H9 (cell line): ENCODE measurements around the gene CRHR1. TPM values are rescaled to one million over a fixed set of nuclear protein-coding genes. Genes with fewer than 3 reads are reported as not detected.
"Not testable (repeated sequence)": the region's sequence is repeated elsewhere in the genome, so short reads cannot be mapped to it uniquely, and the experiment has no call there.

ENCODE experiments used
- DNase-seq: peaks from one replicate; pipeline ENCODE4 v3.0.0-alpha.2; 2017
- H2AFZ ChIP-seq: one replicate; pipeline ENCODE4 v1.6.1; 2013; ENCODE audit warnings: mild to moderate bottlenecking, low read length, control low read depth, moderate library complexity
- H2AK5ac ChIP-seq: 2 replicates; pipeline ENCODE4 v1.6.1; 2013; ENCODE audit warnings: low read length, control low read depth, mixed read lengths; ENCODE audit not compliant: insufficient read length
- H2BK120ac ChIP-seq: one replicate; pipeline ENCODE4 v1.6.1; 2013; ENCODE audit warnings: low read depth, mild to moderate bottlenecking, low read length, control low read depth, inconsistent platforms; ENCODE audit not compliant: poor library complexity, severe bottlenecking
- H2BK12ac ChIP-seq: 2 replicates; pipeline ENCODE4 v1.6.1; 2013; ENCODE audit warnings: low read length, control low read depth, mixed read lengths, low read depth; ENCODE audit not compliant: insufficient read length
- H2BK15ac ChIP-seq: 2 replicates; pipeline ENCODE4 v1.6.1; 2013; ENCODE audit warnings: low read depth, low read length, control low read depth
- H2BK20ac ChIP-seq: one replicate; pipeline ENCODE4 v1.6.1; 2013; ENCODE audit warnings: low read depth, mild to moderate bottlenecking, low read length, control low read depth, inconsistent platforms; ENCODE audit not compliant: poor library complexity, severe bottlenecking
- H2BK5ac ChIP-seq: 2 replicates; pipeline ENCODE4 v1.6.1; 2013; ENCODE audit warnings: low read length, control low read depth, mixed read lengths; ENCODE audit not compliant: insufficient read length
- H3K14ac ChIP-seq: 2 replicates; pipeline ENCODE4 v1.6.1; 2013; ENCODE audit warnings: low read length, control low read depth; ENCODE audit not compliant: insufficient read depth
- H3K18ac ChIP-seq: 2 replicates; pipeline ENCODE4 v1.6.1; 2013; ENCODE audit warnings: low read depth, mild to moderate bottlenecking, mixed read lengths, low read length, control low read depth; ENCODE audit not compliant: insufficient read length
- H3K23ac ChIP-seq: 2 replicates; pipeline ENCODE4 v1.6.1; 2013; ENCODE audit warnings: low read length, control low read depth, mixed read lengths, low read depth; ENCODE audit not compliant: insufficient read length
- H3K23me2 ChIP-seq: 2 replicates; pipeline ENCODE4 v1.6.1; 2013; ENCODE audit warnings: low read depth, mild to moderate bottlenecking, mixed read lengths, low read length, control low read depth; ENCODE audit not compliant: insufficient read length, poor library complexity, severe bottlenecking
- H3K27ac ChIP-seq: 2 replicates; pipeline ENCODE4 v1.5.1; 2013; ENCODE audit warnings: low read length, control low read depth, mixed read lengths, low read depth; ENCODE audit not compliant: insufficient read length
- H3K27me3 ChIP-seq: 2 replicates; pipeline ENCODE4 v1.6.1; 2013; ENCODE audit warnings: low read length, control low read depth, inconsistent platforms; ENCODE audit not compliant: insufficient read depth
- H3K4ac ChIP-seq: 2 replicates; pipeline ENCODE4 v1.6.1; 2013; ENCODE audit warnings: low read depth, mild to moderate bottlenecking, control low read depth, inconsistent platforms, low read length, moderate library complexity
- H3K4me1 ChIP-seq: 2 replicates; pipeline ENCODE4 v1.6.1; 2013; ENCODE audit warnings: low read length, control low read depth, inconsistent platforms; ENCODE audit not compliant: insufficient read depth
- H3K4me2 ChIP-seq: 2 replicates; pipeline ENCODE4 v1.6.1; 2013; ENCODE audit warnings: low read length, control low read depth, mixed read lengths; ENCODE audit not compliant: insufficient read length, insufficient read depth
- H3K56ac ChIP-seq: 2 replicates; pipeline ENCODE4 v1.6.1; 2013; ENCODE audit warnings: low read depth, mild to moderate bottlenecking, mixed read lengths, low read length, control low read depth; ENCODE audit not compliant: insufficient read length
- H3K79me1 ChIP-seq: 2 replicates; pipeline ENCODE4 v1.6.1; 2013; ENCODE audit warnings: low read depth, mild to moderate bottlenecking, moderate library complexity, low read length, control low read depth, inconsistent platforms; ENCODE audit not compliant: insufficient read depth, poor library complexity, severe bottlenecking
- H3K79me2 ChIP-seq: 2 replicates; pipeline ENCODE4 v1.6.1; 2013; ENCODE audit warnings: low read length, control low read depth, inconsistent platforms; ENCODE audit not compliant: insufficient read depth
- H3K9ac ChIP-seq: 2 replicates; pipeline ENCODE4 v1.6.1; 2013; ENCODE audit warnings: low read length, control low read depth, mixed read lengths; ENCODE audit not compliant: insufficient read length; ENCODE audit errors: extremely low read depth
- H3K9me3 ChIP-seq: one replicate; pipeline ENCODE4 v1.6.1; 2013; ENCODE audit warnings: low read depth, low read length, inconsistent platforms; ENCODE audit not compliant: control insufficient read depth
- H3T11ph ChIP-seq: one replicate; pipeline ENCODE4 v1.6.1; 2013; ENCODE audit warnings: mild to moderate bottlenecking, low read length, control low read depth, inconsistent platforms
- H4K20me1 ChIP-seq: one replicate; pipeline ENCODE4 v1.6.1; 2013; ENCODE audit not compliant: control insufficient read depth, insufficient read length, insufficient read depth
- H4K5ac ChIP-seq: 2 replicates; pipeline ENCODE4 v1.6.1; 2013; ENCODE audit warnings: low read depth, mild to moderate bottlenecking, mixed read lengths, low read length, control low read depth; ENCODE audit not compliant: insufficient read length
- H4K8ac ChIP-seq: replicated peaks from 2 replicates; pipeline ENCODE4 v1.6.1; 2013; ENCODE audit warnings: low read length, control low read depth, mixed read lengths, low read depth; ENCODE audit not compliant: insufficient read length
- H4K91ac ChIP-seq: 2 replicates; pipeline ENCODE4 v1.6.1; 2013; ENCODE audit warnings: low read depth, mild to moderate bottlenecking, moderate library complexity, mixed read lengths, low read length, control low read depth; ENCODE audit not compliant: insufficient read length
- H3K27ac Mint-ChIP-seq, 3 experiments: 2 replicates in 2 of 3; 3 replicates in 1 of 3; pipeline ENCODE4 v1.8.0; 2020 to 2021; ENCODE audit warnings: mixed read lengths in 3 of 3, mild to moderate bottlenecking in 1 of 3, moderate library complexity in 1 of 3
- H3K27me3 Mint-ChIP-seq: 2 replicates; pipeline ENCODE4 v1.8.0; 2021; ENCODE audit warnings: low read depth, mild to moderate bottlenecking, moderate library complexity, mixed read lengths
- H3K36me3 Mint-ChIP-seq, 3 experiments: 2 replicates in 2 of 3; 3 replicates in 1 of 3; pipeline ENCODE4 v1.8.0; 2020 to 2021; ENCODE audit warnings: low read depth in 3 of 3, mixed read lengths in 3 of 3; ENCODE audit not compliant: insufficient read depth in 1 of 3
- H3K4me1 Mint-ChIP-seq, 2 experiments: 2 replicates each; pipeline ENCODE4 v1.8.0; 2020; ENCODE audit warnings: mixed read lengths in 2 of 2
- H3K4me3 Mint-ChIP-seq, 2 experiments: 2 replicates in 1 of 2; 3 replicates in 1 of 2; pipeline ENCODE4 v1.8.0; 2020 to 2021; ENCODE audit warnings: mild to moderate bottlenecking in 2 of 2, mixed read lengths in 2 of 2, moderate library complexity in 1 of 2
- H3K9me3 Mint-ChIP-seq, 2 experiments: 2 replicates in 1 of 2; 3 replicates in 1 of 2; pipeline ENCODE4 v1.8.0; 2020; ENCODE audit warnings: mild to moderate bottlenecking in 2 of 2, mixed read lengths in 2 of 2, moderate library complexity in 1 of 2
- WGBS: extraction: QIAGEN DNeasy Blood & Tissue Kit; methylation state at CpG from one replicate; pipeline ENCODE4 v1.1.7; 2013; ENCODE audit warnings: missing lambda C conversion rate, low lambda C conversion rate, mixed read lengths; ENCODE audit not compliant: insufficient read length; ENCODE audit errors: extremely low coverage; 5-methylcytosine and 5-hydroxymethylcytosine counted together
- total RNA-seq: library from RNA; stranded (reverse); gene quantifications from 2 replicates; pipeline ENCODE4 v1.2.1, GENCODE V29; 2021
- TF ChIP-seq, protein P1 (sequence below): fragments of 200-600 bp; sonication (generic); conservative IDR thresholded peaks from 3 replicates; pipeline ENCODE4 v1.8.0; 2021; ENCODE audit warnings: antibody characterized with exemption, mild to moderate bottlenecking

The CRHR1 gene
- total RNA-seq, 1 experiment from 2014 or later: 0.52 TPM

DNA sequence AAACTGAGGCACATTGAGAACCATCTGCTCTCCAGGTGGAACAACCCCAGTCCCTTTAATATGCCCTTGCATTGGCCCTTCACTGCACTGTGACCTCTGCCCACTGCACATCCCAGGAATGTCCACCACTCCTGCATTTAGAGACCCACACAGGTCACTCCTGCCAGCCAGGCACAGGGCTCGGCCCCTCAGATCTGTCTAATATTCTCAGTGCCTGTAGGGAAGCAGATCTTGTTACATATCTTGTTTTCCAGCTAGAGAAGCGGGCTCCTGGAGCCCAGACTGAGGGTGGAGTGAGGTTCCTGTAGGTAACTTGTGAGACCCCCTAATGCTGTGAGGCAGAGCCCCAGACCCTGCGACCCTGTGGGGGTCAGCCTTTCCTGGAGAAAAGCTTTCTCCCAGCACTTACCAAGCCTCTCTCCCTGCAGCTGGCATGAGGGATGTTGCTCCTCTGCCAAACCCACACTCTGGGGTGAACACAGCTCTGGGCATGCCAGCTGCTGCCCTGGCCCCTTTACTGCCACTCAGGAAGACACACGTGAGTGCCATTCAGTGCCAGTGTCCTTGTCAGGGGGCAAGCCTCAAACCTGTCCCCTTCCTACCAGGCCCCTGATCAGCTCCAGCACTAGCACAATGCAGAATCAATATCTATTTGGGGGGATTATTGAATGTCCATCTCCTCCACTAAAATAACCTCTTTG, 40.3 kb upstream of the CRHR1 start:
- H2AFZ ChIP-seq: no peak overlapping the region
- no peaks in the 10 kb centered on the region for H3K4me1 ChIP-seq
- H3K27me3 ChIP-seq: peaks cover 52% of the 10 kb centered on the region
- no peak overlapping the region for H3K56ac ChIP-seq
- H4K20me1 ChIP-seq: no peaks in the 10 kb centered on the region
- H3K18ac ChIP-seq: no peak overlapping the region
- H2AK5ac ChIP-seq: no peak overlapping the region
- no peaks in the 10 kb centered on the region for H3K79me2 ChIP-seq
- peaks cover 20 to 32% of the 10 kb centered on the region in 2 experiments for H3K4me1 Mint-ChIP-seq
- no peak overlapping the region for H2BK120ac ChIP-seq
- H2BK5ac ChIP-seq: no peak overlapping the region
- no peaks in the 10 kb centered on the region for H3K79me1 ChIP-seq
- H3K4me2 ChIP-seq: no peak overlapping the region
- no CpG with 5 or more reads among the region's 4 CpGs for WGBS
- TF ChIP-seq, protein P1, sequence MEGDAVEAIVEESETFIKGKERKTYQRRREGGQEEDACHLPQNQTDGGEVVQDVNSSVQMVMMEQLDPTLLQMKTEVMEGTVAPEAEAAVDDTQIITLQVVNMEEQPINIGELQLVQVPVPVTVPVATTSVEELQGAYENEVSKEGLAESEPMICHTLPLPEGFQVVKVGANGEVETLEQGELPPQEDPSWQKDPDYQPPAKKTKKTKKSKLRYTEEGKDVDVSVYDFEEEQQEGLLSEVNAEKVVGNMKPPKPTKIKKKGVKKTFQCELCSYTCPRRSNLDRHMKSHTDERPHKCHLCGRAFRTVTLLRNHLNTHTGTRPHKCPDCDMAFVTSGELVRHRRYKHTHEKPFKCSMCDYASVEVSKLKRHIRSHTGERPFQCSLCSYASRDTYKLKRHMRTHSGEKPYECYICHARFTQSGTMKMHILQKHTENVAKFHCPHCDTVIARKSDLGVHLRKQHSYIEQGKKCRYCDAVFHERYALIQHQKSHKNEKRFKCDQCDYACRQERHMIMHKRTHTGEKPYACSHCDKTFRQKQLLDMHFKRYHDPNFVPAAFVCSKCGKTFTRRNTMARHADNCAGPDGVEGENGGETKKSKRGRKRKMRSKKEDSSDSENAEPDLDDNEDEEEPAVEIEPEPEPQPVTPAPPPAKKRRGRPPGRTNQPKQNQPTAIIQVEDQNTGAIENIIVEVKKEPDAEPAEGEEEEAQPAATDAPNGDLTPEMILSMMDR: no peak
- no peak overlapping the region for H4K91ac ChIP-seq
- no peak overlapping the region for H3K9ac ChIP-seq
- no peak overlapping the region for H2BK15ac ChIP-seq
- no peaks in the 10 kb centered on the region; a peak in 1 of 7 replicates for H3K36me3 Mint-ChIP-seq
- no peak overlapping the region for H3K14ac ChIP-seq
- H3K27me3 Mint-ChIP-seq: peaks cover 87% of the 10 kb centered on the region
- no peak overlapping the region for H3K23ac ChIP-seq
- H3K9me3 Mint-ChIP-seq: no peaks in the 10 kb centered on the region
- no peak overlapping the region for H3K27ac Mint-ChIP-seq
- H3K9me3 ChIP-seq: no peaks in the 10 kb centered on the region
- no peak for DNase-seq
- no peak overlapping the region for H2BK12ac ChIP-seq
- no peak overlapping the region for H3K4me3 Mint-ChIP-seq
- H2BK20ac ChIP-seq: no peak overlapping the region
- H3K4ac ChIP-seq: no peak overlapping the region
- no peak overlapping the region for H4K8ac ChIP-seq
- no peaks in the 10 kb centered on the region for H3K23me2 ChIP-seq
- H4K5ac ChIP-seq: no peak overlapping the region
- no peak overlapping the region for H3K27ac ChIP-seq
- H3T11ph ChIP-seq: no peak overlapping the region

DNA sequence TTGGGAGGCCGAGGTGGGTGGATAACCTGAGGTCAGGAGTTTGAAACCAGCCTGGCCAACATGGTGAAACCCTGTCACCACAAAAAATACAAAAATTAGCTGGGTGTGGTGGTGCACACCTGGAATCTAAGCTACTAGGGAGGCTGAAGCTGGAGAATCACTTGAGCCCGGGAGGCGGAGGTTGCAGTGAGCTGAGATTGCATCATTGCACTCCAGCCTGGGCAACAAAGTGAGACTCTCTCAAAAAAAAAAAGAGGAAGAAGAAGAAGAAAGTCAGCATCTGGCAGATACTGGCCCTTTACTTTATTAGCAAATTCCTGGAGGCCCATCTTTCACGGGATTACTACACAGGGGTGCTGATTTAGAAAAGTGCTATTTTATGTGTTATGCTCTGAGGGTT, 39.3 kb upstream of the CRHR1 start:
- H2BK12ac ChIP-seq, H2AK5ac ChIP-seq, H3K27ac Mint-ChIP-seq, H3K4ac ChIP-seq, H3K14ac ChIP-seq, H3K79me2 ChIP-seq, H2BK120ac ChIP-seq, H2AFZ ChIP-seq, H3K79me1 ChIP-seq, H3K23me2 ChIP-seq, H3T11ph ChIP-seq, H4K20me1 ChIP-seq, DNase-seq, H3K36me3 Mint-ChIP-seq, H4K91ac ChIP-seq, H3K27ac ChIP-seq, H3K18ac ChIP-seq, H2BK15ac ChIP-seq, H3K9me3 Mint-ChIP-seq, H3K4me1 ChIP-seq, H3K4me3 Mint-ChIP-seq, H3K9me3 ChIP-seq, H3K9ac ChIP-seq, H2BK20ac ChIP-seq, H3K56ac ChIP-seq, H3K23ac ChIP-seq, H2BK5ac ChIP-seq, H4K8ac ChIP-seq, H4K5ac ChIP-seq, H3K4me2 ChIP-seq: not testable (repeated sequence)
- peaks cover 95% of the 10 kb centered on the region for H3K27me3 Mint-ChIP-seq
- H3K27me3 ChIP-seq: peaks cover 52% of the 10 kb centered on the region
- H3K4me1 Mint-ChIP-seq: peaks cover 20 to 32% of the 10 kb centered on the region in 2 experiments
- WGBS: no CpG with 5 or more reads among the region's 4 CpGs
